ENCODE results near the gene INPP5A. TPM values are rescaled to one million over a fixed set of nuclear protein-coding genes. Genes with fewer than 3 reads are reported as not detected.

The INPP5A gene
- total RNA-seq, 2 donors from 2014 or later: 20.7 to 26.7 TPM

DNA sequence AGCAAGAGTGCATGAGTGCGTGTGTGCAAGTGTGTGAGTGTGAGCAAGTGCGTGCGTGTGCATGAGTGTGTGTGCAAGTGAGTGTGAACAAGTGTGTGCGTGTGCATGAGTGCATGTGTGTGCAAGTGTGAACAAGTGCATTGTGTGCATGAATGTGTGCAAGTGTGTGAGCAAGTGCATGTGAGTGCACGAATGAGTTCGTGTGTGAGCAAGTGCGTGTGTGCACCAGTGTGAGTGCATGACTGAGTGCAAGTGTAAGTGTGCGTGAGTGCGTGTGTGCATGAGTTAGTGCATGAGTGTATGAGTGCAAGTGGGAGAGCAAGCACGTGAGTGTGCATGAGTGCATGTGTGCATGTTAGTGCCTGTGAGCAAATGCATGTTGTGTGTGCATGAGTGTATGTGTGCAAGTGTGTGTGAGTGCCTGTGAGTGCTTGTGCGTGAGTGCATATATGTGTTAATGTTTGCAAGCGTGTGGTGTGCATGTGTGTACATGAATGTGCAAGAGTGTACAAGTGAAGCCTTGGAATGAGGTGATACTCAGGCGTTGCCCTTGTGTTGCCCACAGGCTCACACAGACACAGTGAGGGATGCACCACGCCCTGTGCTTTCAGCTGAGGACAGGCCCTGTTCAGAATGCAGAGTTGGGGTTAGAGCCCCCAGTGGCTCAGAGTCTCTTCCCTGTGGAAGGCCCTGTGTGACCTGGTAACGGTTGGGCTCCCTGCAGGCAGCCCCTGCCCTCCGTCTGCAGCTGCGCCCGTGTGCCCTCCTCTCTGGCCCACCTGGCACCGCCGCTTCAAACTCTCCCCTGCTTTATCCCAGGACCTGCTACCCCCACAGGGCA, 151.2 kb downstream of the INPP5A start:
- Histone ChIP-seq H3K4me3 (ENCODE audit: low read length) (no peak overlapping the region), H3K9me3 (ENCODE audit: control insufficient read depth, low read length) (peaks cover 10% of the 10 kb centered on the region), H3K27me3 (ENCODE audit: control insufficient read depth, insufficient read depth, low read length, poor library complexity, severe bottlenecking) (no peaks in the 10 kb centered on the region), H3K9ac (ENCODE audit: extremely low read depth, low read length, poor library complexity, severe bottlenecking) (no peak overlapping the region), H3K36me3 (ENCODE audit: control insufficient read depth, insufficient read depth, low read length) (no peaks in the 10 kb centered on the region), H3K4me1 (ENCODE audit: control insufficient read depth, insufficient read depth, low read length) (no peaks in the 10 kb centered on the region), H3K27ac (ENCODE audit: low read depth, low read length) (no peak overlapping the region)
- peak; percentile 28 for DNase-seq
- Mint-ChIP-seq H3K4me1 (no peaks in the 10 kb centered on the region), H3K27ac (no peak overlapping the region), H3K27me3 (ENCODE audit: insufficient read depth) (no peaks in the 10 kb centered on the region), H3K4me3 (no peak overlapping the region), H3K9me3 (peaks cover 2% of the 10 kb centered on the region), H3K36me3 (ENCODE audit: low read depth) (peaks cover 8% of the 10 kb centered on the region)
- WGBS, 2 experiments (ENCODE audit: insufficient coverage in 1 of 2, insufficient read length in 1 of 2): 90 to 95% methylated on average over 14 to 18 of the region's 20 CpGs
- TF ChIP-seq, protein P1, sequence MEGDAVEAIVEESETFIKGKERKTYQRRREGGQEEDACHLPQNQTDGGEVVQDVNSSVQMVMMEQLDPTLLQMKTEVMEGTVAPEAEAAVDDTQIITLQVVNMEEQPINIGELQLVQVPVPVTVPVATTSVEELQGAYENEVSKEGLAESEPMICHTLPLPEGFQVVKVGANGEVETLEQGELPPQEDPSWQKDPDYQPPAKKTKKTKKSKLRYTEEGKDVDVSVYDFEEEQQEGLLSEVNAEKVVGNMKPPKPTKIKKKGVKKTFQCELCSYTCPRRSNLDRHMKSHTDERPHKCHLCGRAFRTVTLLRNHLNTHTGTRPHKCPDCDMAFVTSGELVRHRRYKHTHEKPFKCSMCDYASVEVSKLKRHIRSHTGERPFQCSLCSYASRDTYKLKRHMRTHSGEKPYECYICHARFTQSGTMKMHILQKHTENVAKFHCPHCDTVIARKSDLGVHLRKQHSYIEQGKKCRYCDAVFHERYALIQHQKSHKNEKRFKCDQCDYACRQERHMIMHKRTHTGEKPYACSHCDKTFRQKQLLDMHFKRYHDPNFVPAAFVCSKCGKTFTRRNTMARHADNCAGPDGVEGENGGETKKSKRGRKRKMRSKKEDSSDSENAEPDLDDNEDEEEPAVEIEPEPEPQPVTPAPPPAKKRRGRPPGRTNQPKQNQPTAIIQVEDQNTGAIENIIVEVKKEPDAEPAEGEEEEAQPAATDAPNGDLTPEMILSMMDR (conservative IDR thresholded peaks at IDR 0.05): no peak

DNA sequence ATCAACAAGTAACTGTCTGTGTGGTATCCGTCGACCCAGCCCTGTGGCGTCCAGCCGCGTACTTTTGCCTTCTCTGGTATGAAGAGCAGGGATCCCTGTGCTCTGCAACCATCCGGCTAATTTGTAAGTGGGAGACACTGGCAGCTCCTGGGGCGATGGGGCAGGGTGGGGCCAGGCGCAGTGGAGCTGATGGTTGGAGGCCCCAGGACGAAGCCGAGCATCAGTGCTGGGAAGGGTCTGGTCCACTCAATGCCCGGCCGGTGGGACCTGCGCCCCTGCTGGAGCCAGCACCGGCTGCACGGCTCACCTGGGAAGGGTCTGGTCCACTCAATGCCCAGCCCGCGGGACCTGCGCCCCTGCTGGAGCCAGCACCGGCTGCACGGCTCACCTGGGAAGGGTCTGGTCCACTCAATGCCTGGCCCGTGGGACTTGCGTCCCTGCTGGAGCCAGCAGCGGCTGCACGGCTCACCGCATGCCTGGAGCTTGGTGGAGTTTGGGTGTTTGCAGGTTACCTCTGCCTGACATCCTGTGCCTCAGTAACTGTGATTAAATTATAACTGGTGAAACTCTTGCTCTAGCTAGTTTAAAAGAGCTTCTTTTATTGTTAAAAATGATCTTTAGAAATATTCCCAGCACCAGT, 152.3 kb downstream of the INPP5A start:
- Mint-ChIP-seq H3K4me1 (no peaks in the 10 kb centered on the region), H3K27ac (no peak overlapping the region), H3K36me3 (ENCODE audit: low read depth) (peaks cover 8% of the 10 kb centered on the region), H3K4me3 (no peak overlapping the region), H3K27me3 (ENCODE audit: insufficient read depth) (no peaks in the 10 kb centered on the region), H3K9me3 (peaks cover 9% of the 10 kb centered on the region)
- H3K27ac ChIP-seq (ENCODE audit: low read depth, low read length): no peak overlapping the region
- H3K36me3 ChIP-seq (ENCODE audit: control insufficient read depth, insufficient read depth, low read length): no peaks in the 10 kb centered on the region
- no peak overlapping the region for H3K4me3 ChIP-seq (ENCODE audit: low read length)
- peak; percentile 46 for DNase-seq
- H3K27me3 ChIP-seq (ENCODE audit: control insufficient read depth, insufficient read depth, low read length, poor library complexity, severe bottlenecking): no peaks in the 10 kb centered on the region
- H3K4me1 ChIP-seq (ENCODE audit: control insufficient read depth, insufficient read depth, low read length): no peaks in the 10 kb centered on the region
- 92 to 95% methylated on average over 17 to 25 of the region's 25 CpGs for WGBS, 2 experiments (ENCODE audit: insufficient coverage in 1 of 2, insufficient read length in 1 of 2)
- H3K9ac ChIP-seq (ENCODE audit: extremely low read depth, low read length, poor library complexity, severe bottlenecking): no peak overlapping the region
- peaks cover 17% of the 10 kb centered on the region for H3K9me3 ChIP-seq (ENCODE audit: control insufficient read depth, low read length)
- TF ChIP-seq, protein P1 (conservative IDR thresholded peaks at IDR 0.05): no peak

DNA sequence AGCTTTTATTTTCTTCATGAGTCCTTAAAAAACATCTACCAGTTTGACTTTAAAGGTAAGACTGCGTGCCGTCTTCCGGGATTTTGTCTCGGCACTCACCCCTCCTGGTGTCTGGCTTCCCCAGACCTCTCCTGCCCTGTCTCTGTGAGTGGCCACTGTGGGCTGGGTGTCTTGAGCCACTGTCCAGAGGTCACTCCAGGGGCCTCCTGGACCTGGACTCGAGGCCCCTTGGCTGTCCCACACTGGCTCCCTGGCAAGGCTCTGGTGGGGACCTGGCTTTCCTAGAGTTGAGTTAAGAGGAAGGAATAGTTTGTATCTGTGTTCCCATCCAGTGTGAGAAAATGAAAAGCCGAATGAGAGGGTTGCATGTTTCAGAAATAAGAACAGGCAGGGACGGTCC, 152.8 kb downstream of the INPP5A start:
- H3K36me3 ChIP-seq (ENCODE audit: control insufficient read depth, insufficient read depth, low read length): no peaks in the 10 kb centered on the region
- DNase-seq: peak; percentile 22
- H3K27ac ChIP-seq (ENCODE audit: low read depth, low read length): no peak overlapping the region
- Mint-ChIP-seq H3K27ac (no peak overlapping the region), H3K36me3 (ENCODE audit: low read depth) (peaks cover 8% of the 10 kb centered on the region), H3K27me3 (ENCODE audit: insufficient read depth) (no peaks in the 10 kb centered on the region), H3K9me3 (peaks cover 9% of the 10 kb centered on the region), H3K4me3 (no peak overlapping the region), H3K4me1 (no peaks in the 10 kb centered on the region)
- H3K4me1 ChIP-seq (ENCODE audit: control insufficient read depth, insufficient read depth, low read length): no peaks in the 10 kb centered on the region
- H3K4me3 ChIP-seq (ENCODE audit: low read length): no peak overlapping the region
- 75 to 93% methylated on average over 6 to 7 of the region's 7 CpGs for WGBS, 2 experiments (ENCODE audit: insufficient coverage in 1 of 2, insufficient read length in 1 of 2)
- H3K27me3 ChIP-seq (ENCODE audit: control insufficient read depth, insufficient read depth, low read length, poor library complexity, severe bottlenecking): no peaks in the 10 kb centered on the region
- H3K9ac ChIP-seq (ENCODE audit: extremely low read depth, low read length, poor library complexity, severe bottlenecking): no peak overlapping the region
- peaks cover 22% of the 10 kb centered on the region for H3K9me3 ChIP-seq (ENCODE audit: control insufficient read depth, low read length)
- TF ChIP-seq, protein P1 (conservative IDR thresholded peaks at IDR 0.05): no peak
